Astrocyte of the cerebellum (primary cell): ENCODE measurements around the gene KDM7A.

Experiments
- DNase-seq: peaks from one replicate; pipeline ENCODE4 v3.0.0-alpha.2; 2011; ENCODE audit warnings: low read depth
- H3K4me3 ChIP-seq: 2 replicates; pipeline ENCODE4 v1.5.1; 2011; ENCODE audit warnings: mild to moderate bottlenecking, low read depth, low read length, moderate library complexity
- CTCF ChIP-seq: IDR thresholded peaks from 2 replicates; pipeline ENCODE4 v1.5.1; 2012; ENCODE audit warnings: low read length, low read depth, moderate library complexity, mild to moderate bottlenecking; ENCODE audit errors: missing control alignments
- in situ Hi-C: cut with HindIII; loops from 2 replicates; pipeline ENCODE4 v1.10.0; 2017; ENCODE audit warnings: low sequenced_read_pairs

The KDM7A gene

GRCh38 chr7:140218656-140219055, 41.9 kb upstream of the KDM7A start:
- H3K4me3 ChIP-seq: no peak overlapping the region
- DNase-seq: no peak
- in situ Hi-C loops: no loop called here
- no peak for TF ChIP-seq CTCF

- H3K4me3 ChIP-seq: no peak overlapping the region
- no peak for TF ChIP-seq CTCF
- DNase-seq: no peak
- in situ Hi-C loops: no loop called here
These were observed 41.1 kb upstream of the KDM7A start for GRCh38 chr7:140217750-140218501.

GRCh38 chr7:140215281-140215680, 38.5 kb upstream of the KDM7A start:
- DNase-seq: no peak
- in situ Hi-C loops: no loop called here
- no peak for TF ChIP-seq CTCF
- no peak overlapping the region for H3K4me3 ChIP-seq

- DNase-seq: peak; percentile 60
- H3K4me3 ChIP-seq: no peak overlapping the region
- no peak for TF ChIP-seq CTCF
- in situ Hi-C loops: no loop called here
These were observed 37.4 kb upstream of the KDM7A start for GRCh38 chr7:140214075-140214684.

GRCh38 chr7:140213684-140214074, 36.9 kb upstream of the KDM7A start:
- DNase-seq: no peak
- in situ Hi-C loops: no loop called here
- TF ChIP-seq CTCF: no peak
- H3K4me3 ChIP-seq: no peak overlapping the region

GRCh38 chr7:140212100-140212881, 35.5 kb upstream of the KDM7A start:
- in situ Hi-C loops: no loop called here
- TF ChIP-seq CTCF: no peak
- DNase-seq: no peak
- no peak overlapping the region for H3K4me3 ChIP-seq
